Measurements from ENCODE around the gene GCC2. TPM values are rescaled to one million over a fixed set of nuclear protein-coding genes. Genes with fewer than 3 reads are reported as not detected.

GCC2 gene
- total RNA-seq, 2 experiments from 2014 or later, result 19.7 to 43.9 TPM

DNA sequence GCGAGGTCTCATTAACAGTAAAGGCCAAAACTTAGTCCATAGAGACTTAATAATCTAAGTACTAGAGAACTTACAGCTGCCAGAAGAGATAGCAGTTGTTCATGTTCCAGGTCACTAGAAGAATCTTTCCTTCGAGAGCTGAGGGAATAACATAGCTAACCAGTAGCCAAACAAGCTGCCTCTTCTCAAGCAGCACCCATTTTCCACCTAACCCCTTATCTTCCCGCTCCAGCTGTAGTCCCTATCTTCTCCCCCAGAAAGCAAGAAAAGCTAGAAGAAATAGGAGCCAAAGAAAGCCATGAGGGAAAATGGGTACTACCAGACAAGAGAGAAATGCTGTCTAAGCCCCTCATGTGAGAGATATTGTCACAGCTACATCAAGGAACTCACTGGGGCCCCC is 47.2 kb upstream of the GCC2 start:
- Histone ChIP-seq H3K4me3 (ENCODE audit: low read depth, low read length, poor library complexity, severe bottlenecking) (no peak overlapping the region), H3K4me1 (ENCODE audit: insufficient read depth, low read length, poor library complexity, severe bottlenecking) (no peaks in the 10 kb centered on the region), H3K36me3 (ENCODE audit: insufficient read depth, low read length) (no peaks in the 10 kb centered on the region), H3K9me3 (ENCODE audit: low read length) (0 out of 2 replicates have a peak, but pooled peaks cover 10% of the 10 kb centered on the region), H3K79me2 (ENCODE audit: insufficient read depth, low read depth, low read length) (no peaks in the 10 kb centered on the region), H3K4me2 (ENCODE audit: low read length) (no peak overlapping the region), H2AFZ (ENCODE audit: low read length) (no peak overlapping the region), H3K27ac (ENCODE audit: low read depth, low read length, poor library complexity, severe bottlenecking) (no peak overlapping the region), H3K9me2 (ENCODE audit: insufficient read depth, low read length) (no peaks in the 10 kb centered on the region), H4K20me1 (ENCODE audit: insufficient read depth, low read length) (no peaks in the 10 kb centered on the region)
- no peak for DNase-seq (ENCODE audit: low spot score)
- TF ChIP-seq, protein P1, sequence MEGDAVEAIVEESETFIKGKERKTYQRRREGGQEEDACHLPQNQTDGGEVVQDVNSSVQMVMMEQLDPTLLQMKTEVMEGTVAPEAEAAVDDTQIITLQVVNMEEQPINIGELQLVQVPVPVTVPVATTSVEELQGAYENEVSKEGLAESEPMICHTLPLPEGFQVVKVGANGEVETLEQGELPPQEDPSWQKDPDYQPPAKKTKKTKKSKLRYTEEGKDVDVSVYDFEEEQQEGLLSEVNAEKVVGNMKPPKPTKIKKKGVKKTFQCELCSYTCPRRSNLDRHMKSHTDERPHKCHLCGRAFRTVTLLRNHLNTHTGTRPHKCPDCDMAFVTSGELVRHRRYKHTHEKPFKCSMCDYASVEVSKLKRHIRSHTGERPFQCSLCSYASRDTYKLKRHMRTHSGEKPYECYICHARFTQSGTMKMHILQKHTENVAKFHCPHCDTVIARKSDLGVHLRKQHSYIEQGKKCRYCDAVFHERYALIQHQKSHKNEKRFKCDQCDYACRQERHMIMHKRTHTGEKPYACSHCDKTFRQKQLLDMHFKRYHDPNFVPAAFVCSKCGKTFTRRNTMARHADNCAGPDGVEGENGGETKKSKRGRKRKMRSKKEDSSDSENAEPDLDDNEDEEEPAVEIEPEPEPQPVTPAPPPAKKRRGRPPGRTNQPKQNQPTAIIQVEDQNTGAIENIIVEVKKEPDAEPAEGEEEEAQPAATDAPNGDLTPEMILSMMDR (conservative IDR thresholded peaks at IDR 0.05; ENCODE audit: low read length), result no peak
- TF ChIP-seq EZH2phosphoT487 (IDR thresholded peaks at IDR 0.05; ENCODE audit: borderline replicate concordance, low read depth, low read length), result no peak
- ChIA-PET CTCF (ENCODE audit: unreplicated experiment) (no interaction called here), POLR2A (interaction anchor here (0.9 kb wide), 1 partner anchor 8 kb away, joined by 3 read pairs; no protein-coding TSS in a partner anchor)
- BruUV-seq (replicated peaks), result no TSS peak
- intact Hi-C loops (cut with micrococcal nuclease; ENCODE audit: unreplicated experiment), result no loop called here

DNA sequence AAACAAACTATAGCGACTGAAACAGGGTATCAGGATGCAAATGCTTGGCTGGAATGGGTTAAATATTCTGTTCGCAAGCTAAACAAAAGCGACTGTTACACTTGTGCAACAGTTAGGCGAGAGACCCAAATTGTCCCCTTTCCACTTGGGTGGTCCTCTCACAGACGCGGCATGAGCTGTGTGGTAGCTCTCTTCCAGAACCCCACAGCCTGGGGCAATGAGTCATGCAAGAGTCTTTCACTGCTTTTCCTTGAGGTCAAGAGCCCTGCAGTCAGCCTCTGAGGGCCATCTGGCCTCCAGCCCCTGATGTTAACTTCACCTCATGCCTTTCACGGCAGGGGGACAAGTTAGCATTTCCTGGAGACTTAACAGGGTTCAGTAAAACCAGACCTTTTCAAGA is 45.5 kb upstream of the GCC2 start:
- ChIA-PET CTCF (ENCODE audit: unreplicated experiment) (no interaction called here), POLR2A (interaction anchor here (0.9 to 1.2 kb wide), 3 partner anchors 8 to 28 kb away, joined by 3 to 5 read pairs (median 3); no protein-coding TSS in a partner anchor)
- TF ChIP-seq EZH2phosphoT487 (IDR thresholded peaks at IDR 0.05; ENCODE audit: borderline replicate concordance, low read depth, low read length), result no peak
- Histone ChIP-seq H3K4me3 (ENCODE audit: low read depth, low read length, poor library complexity, severe bottlenecking) (no peak overlapping the region), H3K79me2 (ENCODE audit: insufficient read depth, low read depth, low read length) (no peaks in the 10 kb centered on the region), H2AFZ (ENCODE audit: low read length) (no peak overlapping the region), H3K9me3 (ENCODE audit: low read length) (0 out of 2 replicates have a peak, but pooled peaks cover 10% of the 10 kb centered on the region), H4K20me1 (ENCODE audit: insufficient read depth, low read length) (no peaks in the 10 kb centered on the region), H3K36me3 (ENCODE audit: insufficient read depth, low read length) (no peaks in the 10 kb centered on the region), H3K4me1 (ENCODE audit: insufficient read depth, low read length, poor library complexity, severe bottlenecking) (no peaks in the 10 kb centered on the region), H3K9me2 (ENCODE audit: insufficient read depth, low read length) (no peaks in the 10 kb centered on the region), H3K27ac (ENCODE audit: low read depth, low read length, poor library complexity, severe bottlenecking) (no peak overlapping the region), H3K4me2 (ENCODE audit: low read length) (no peak overlapping the region)
- no TSS peak for BruUV-seq (replicated peaks)
- intact Hi-C loops (cut with micrococcal nuclease; ENCODE audit: unreplicated experiment), result no loop called here
- DNase-seq (ENCODE audit: low spot score), result no peak

DNA sequence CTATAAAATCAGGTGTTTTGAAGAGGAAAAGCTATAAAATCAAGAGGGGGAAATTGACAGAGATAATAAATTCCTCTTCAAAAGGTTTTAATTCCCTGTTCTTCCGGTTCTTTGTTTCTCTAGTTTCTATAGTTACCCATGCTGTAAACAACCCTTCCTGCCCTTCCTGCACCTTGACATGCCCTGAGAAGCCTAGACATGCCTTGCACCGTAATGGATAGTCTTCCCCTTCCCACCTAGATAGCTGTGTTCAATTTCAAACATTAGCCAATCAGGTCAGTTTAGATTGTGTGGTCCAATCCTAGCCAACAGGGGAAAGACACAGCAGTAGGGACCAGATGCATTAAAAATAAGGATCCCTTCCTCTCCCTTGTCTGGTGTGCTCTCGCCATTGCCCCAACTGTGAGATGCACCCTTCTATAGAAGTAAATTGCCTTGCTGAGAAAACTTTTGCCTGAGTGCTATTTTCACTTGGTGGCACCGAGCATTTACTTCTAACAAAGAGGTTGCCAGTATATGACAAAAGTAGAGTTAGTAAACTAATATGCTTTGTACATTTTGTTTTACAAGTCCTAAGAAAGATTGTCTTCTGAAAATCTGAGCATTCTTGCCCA is 44.1 kb upstream of the GCC2 start:
- no peak overlapping the region for H2AFZ ChIP-seq (ENCODE audit: low read length)
- H3K4me1 ChIP-seq (ENCODE audit: insufficient read depth, low read length, poor library complexity, severe bottlenecking), result no peaks in the 10 kb centered on the region
- H3K9me2 ChIP-seq (ENCODE audit: insufficient read depth, low read length), result no peaks in the 10 kb centered on the region
- H3K79me2 ChIP-seq (ENCODE audit: insufficient read depth, low read depth, low read length), result no peaks in the 10 kb centered on the region
- ChIA-PET CTCF (ENCODE audit: unreplicated experiment) (no interaction called here), POLR2A (interaction anchor here (1.2 kb wide), 1 partner anchor 9 kb away, joined by 3 read pairs; no protein-coding TSS in a partner anchor)
- no peaks in the 10 kb centered on the region for H3K36me3 ChIP-seq (ENCODE audit: insufficient read depth, low read length)
- H3K27ac ChIP-seq (ENCODE audit: low read depth, low read length, poor library complexity, severe bottlenecking), result no peak overlapping the region
- BruUV-seq (replicated peaks), result no TSS peak
- 0 out of 2 replicates have a peak, but pooled peaks cover 2% of the 10 kb centered on the region for H3K9me3 ChIP-seq (ENCODE audit: low read length)
- intact Hi-C loops (cut with micrococcal nuclease; ENCODE audit: unreplicated experiment), result no loop called here
- TF ChIP-seq, protein P1 (conservative IDR thresholded peaks at IDR 0.05; ENCODE audit: low read length), result no peak
- no peak for TF ChIP-seq EZH2phosphoT487 (IDR thresholded peaks at IDR 0.05; ENCODE audit: borderline replicate concordance, low read depth, low read length)
- DNase-seq (ENCODE audit: low spot score), result no peak
- H3K4me2 ChIP-seq (ENCODE audit: low read length), result no peak overlapping the region
- H3K4me3 ChIP-seq (ENCODE audit: low read depth, low read length, poor library complexity, severe bottlenecking), result no peak overlapping the region
- H4K20me1 ChIP-seq (ENCODE audit: insufficient read depth, low read length), result no peaks in the 10 kb centered on the region
